Mammary epithelial cell (primary cell): ENCODE data around the gene RCSD1.

Experiments used
- CTCF ChIP-seq, 2 donors: IDR thresholded peaks in 1 of 2; conservative IDR thresholded peaks in 1 of 2; 2 replicates each; pipeline ENCODE4 v1.5.1; 2011 to 2012; ENCODE audit warnings: inconsistent platforms in 2 of 2, low read length in 2 of 2, mild to moderate bottlenecking in 2 of 2, control low read depth in 1 of 2, low read depth in 1 of 2; ENCODE audit not compliant: insufficient read depth in 1 of 2; ENCODE audit errors: extremely low read depth in 1 of 2
- EZH2 ChIP-seq: IDR thresholded peaks from 2 replicates; pipeline ENCODE4 v1.6.1; 2012; ENCODE audit warnings: low read length, inconsistent platforms, borderline replicate concordance

- TF ChIP-seq EZH2 (no peak), CTCF (conservative IDR thresholded peaks at IDR 0.05 in 1 of 2, IDR thresholded peaks at IDR 0.05 in 1 of 2; ENCODE audit: extremely low read depth in 1 of 2, insufficient read depth in 1 of 2, low read depth in 1 of 2, low read length in 2 of 2) (no peak)
Measured at GRCh38 chr1:167616521-167616920, 13.5 kb upstream of the RCSD1 start.
